ENCODE results near the gene KRTAP10-7.
"Not testable (repeated sequence)": the region's sequence is repeated elsewhere in the genome, so short reads cannot be mapped to it uniquely, and the experiment has no call there.

KRTAP10-7 gene

GRCh38 chr21:44600118-44600978 is at the start of gene KRTAP10-7:
Gene KRTAP10-7, plus strand, starts transcription at chr21:44600597. Its CDS starts 25 bp downstream, at chr21:44600622.
- DNase-seq = not testable (repeated sequence)

GRCh38 chr21:44550807-44551206 is 49.6 kb upstream of the KRTAP10-7 start:
- DNase-seq = no peak

- no peak for DNase-seq
Observed at GRCh38 chr21:44551340-44551961, 48.9 kb upstream of the KRTAP10-7 start, which contains the start of gene KRTAP10-2. Gene KRTAP10-2, minus strand, starts transcription at chr21:44551505. Its CDS starts 47 bp downstream, at chr21:44551458.

GRCh38 chr21:44552136-44552535 is 48.3 kb upstream of the KRTAP10-7 start:
- DNase-seq = no peak

GRCh38 chr21:44552681-44553080 is 47.7 kb upstream of the KRTAP10-7 start:
- DNase-seq = no peak

GRCh38 chr21:44555200-44555875 is 45.1 kb upstream of the KRTAP10-7 start:
- no peak for DNase-seq

GRCh38 chr21:44556879-44557278 is 43.5 kb upstream of the KRTAP10-7 start:
- no peak for DNase-seq

GRCh38 chr21:44557491-44558328 is 42.7 kb upstream of the KRTAP10-7 start:
- no peak for DNase-seq

- not testable (repeated sequence) for DNase-seq
Observed at GRCh38 chr21:44558329-44558675, 42.1 kb upstream of the KRTAP10-7 start.

- no peak for DNase-seq
Observed at GRCh38 chr21:44558695-44559094, 41.7 kb upstream of the KRTAP10-7 start, which contains the start of gene KRTAP10-3. Gene KRTAP10-3, minus strand, starts transcription at chr21:44558795. Its CDS starts 80 bp downstream, at chr21:44558715.

GRCh38 chr21:44564099-44564498 is 36.3 kb upstream of the KRTAP10-7 start:
- DNase-seq = no peak

GRCh38 chr21:44564886-44565598 is 35.4 kb upstream of the KRTAP10-7 start:
- no peak for DNase-seq

- DNase-seq = no peak
Observed at GRCh38 chr21:44566403-44566802, 34.0 kb upstream of the KRTAP10-7 start.

- no peak for DNase-seq
Observed at GRCh38 chr21:44567481-44568171, 32.8 kb upstream of the KRTAP10-7 start.

- DNase-seq = no peak
Observed at GRCh38 chr21:44568261-44568660, 32.1 kb upstream of the KRTAP10-7 start.

GRCh38 chr21:44568667-44569556 is 31.5 kb upstream of the KRTAP10-7 start:
- no peak for DNase-seq

- no peak for DNase-seq
Observed at GRCh38 chr21:44569861-44570517, 30.4 kb upstream of the KRTAP10-7 start.

GRCh38 chr21:44571296-44571695 is 29.1 kb upstream of the KRTAP10-7 start:
- DNase-seq = no peak
